H1 (cell line): ENCODE measurements around the gene CNBD2. TPM values are rescaled to one million over a fixed set of nuclear protein-coding genes. Genes with fewer than 3 reads are reported as not detected.

Experiments used
- CTCF ChIA-PET: fragments of 300-600 bp; sonication (Branson Sonifier 250); formaldehyde crosslinking; loops from one replicate; lab custom pipeline; 2021; ENCODE audit not compliant: partially characterized antibody; lab: Charles Lee
- POLR2A ChIA-PET: fragments of 300-600 bp; sonication (Branson Sonifier 250); formaldehyde crosslinking; loops from one replicate; lab custom pipeline; 2021; ENCODE audit warnings: inconsistent platforms; ENCODE audit not compliant: partially characterized antibody; lab: Charles Lee
- DNase-seq, 2 experiments: peaks; one replicate each; pipeline versions ENCODE4 v3.0.0 to v3.0.0-alpha.2; 2010 to 2022; ENCODE audit warnings: low spot score in 2 of 2, low read depth in 1 of 2, mixed read lengths in 1 of 2
- FAIRE-seq: peaks from 2 replicates; lab custom pipeline; 2011; peaks lifted over from hg19 to GRCh38; lab: Jason Lieb, UNC
- H2AFZ ChIP-seq: 2 replicates; pipeline ENCODE4 v1.8.1; 2012; ENCODE audit warnings: low read length, inconsistent platforms
- H2AK5ac ChIP-seq: 2 replicates; pipeline ENCODE4 v1.6.1; 2013; ENCODE audit warnings: low read depth, low read length
- H2BK120ac ChIP-seq: replicated peaks from 2 replicates; pipeline ENCODE3; 2013; ENCODE audit warnings: low read depth, low read length, inconsistent platforms
- H2BK12ac ChIP-seq: 2 replicates; pipeline ENCODE4 v1.6.1; 2013; ENCODE audit warnings: low read depth, low read length
- H2BK15ac ChIP-seq: 2 replicates; pipeline ENCODE4 v1.6.1; 2013; ENCODE audit warnings: low read length
- H2BK20ac ChIP-seq: 2 replicates; pipeline ENCODE4 v1.6.1; 2013; ENCODE audit warnings: low read length
- H2BK5ac ChIP-seq: 2 replicates; pipeline ENCODE4 v1.6.1; 2013; ENCODE audit warnings: low read depth, low read length
- H3K14ac ChIP-seq: 2 replicates; pipeline ENCODE4 v1.6.1; 2013; ENCODE audit warnings: inconsistent platforms; ENCODE audit not compliant: insufficient read length
- H3K18ac ChIP-seq: 2 replicates; pipeline ENCODE4 v1.6.1; 2013; ENCODE audit warnings: low read length; ENCODE audit errors: extremely low read depth
- H3K23ac ChIP-seq: 2 replicates; pipeline ENCODE4 v1.6.1; 2013; ENCODE audit warnings: inconsistent platforms; ENCODE audit not compliant: insufficient read length
- H3K23me2 ChIP-seq: 2 replicates; pipeline ENCODE4 v1.6.1; 2013; ENCODE audit warnings: low read depth, low read length
- H3K27ac ChIP-seq: 2 replicates; pipeline ENCODE4 v1.6.1; 2011; ENCODE audit warnings: low read depth, low read length, inconsistent platforms
- H3K27me3 ChIP-seq, 4 experiments: replicated peaks in 1 of 4; 1 replicate in 1 of 4; 2 replicates in 3 of 4; pipeline versions ENCODE4 v1.6.1 to v1.8.1; 2011 to 2013; ENCODE audit warnings: low read length in 3 of 4, mild to moderate bottlenecking in 3 of 4, inconsistent platforms in 2 of 4, mixed read lengths in 2 of 4, moderate library complexity in 1 of 4; ENCODE audit not compliant: control insufficient read depth in 3 of 4, insufficient read depth in 3 of 4; ENCODE audit errors: extremely low read depth in 1 of 4
- H3K36me3 ChIP-seq, 4 experiments: 2 replicates each; pipeline versions ENCODE4 v1.6.1 to v1.8.1; 2011 to 2013; ENCODE audit warnings: mild to moderate bottlenecking in 4 of 4, low read length in 3 of 4, moderate library complexity in 2 of 4, control low read depth in 1 of 4, inconsistent platforms in 1 of 4; ENCODE audit not compliant: insufficient read depth in 4 of 4, control insufficient read depth in 2 of 4
- H3K4ac ChIP-seq: replicated peaks from 2 replicates; pipeline ENCODE3; 2013; ENCODE audit warnings: low read length, low read depth, mixed read lengths, inconsistent platforms; ENCODE audit not compliant: insufficient read length
- H3K4me1 ChIP-seq, 4 experiments: replicated peaks in 1 of 4; 1 replicate in 1 of 4; 2 replicates in 3 of 4; pipeline versions ENCODE4 v1.6.1 to v1.8.1; 2011 to 2013; ENCODE audit warnings: low read length in 3 of 4, inconsistent platforms in 2 of 4, mixed read lengths in 1 of 4; ENCODE audit not compliant: insufficient read depth in 4 of 4, control insufficient read depth in 3 of 4
- H3K4me2 ChIP-seq, 2 experiments: 2 replicates each; pipeline versions ENCODE4 v1.6.1 to v1.8.1; 2011 to 2013; ENCODE audit warnings: low read depth in 2 of 2, low read length in 2 of 2, control low read depth in 1 of 2, inconsistent platforms in 1 of 2, mild to moderate bottlenecking in 1 of 2; ENCODE audit not compliant: insufficient read depth in 1 of 2
- H3K4me3 ChIP-seq, 4 experiments: fragments of 200-600, 300-600 bp in 1 of 4; sonication (generic), shearing (Covaris generic), sonication (Bioruptor Twin) in 1 of 4; 2 replicates each; pipeline versions ENCODE4 v1.5.1 to v1.8.1; 2011 to 2016; ENCODE audit warnings: low read length in 4 of 4, low read depth in 3 of 4, control low read depth in 2 of 4, inconsistent platforms in 2 of 4, mild to moderate bottlenecking in 2 of 4, mixed read lengths in 1 of 4, moderate library complexity in 1 of 4; ENCODE audit not compliant: insufficient read depth in 2 of 4; ENCODE audit errors: extremely low read depth in 1 of 4
- H3K56ac ChIP-seq: replicated peaks from 2 replicates; pipeline ENCODE3; 2013; ENCODE audit warnings: low read depth, mild to moderate bottlenecking, mixed read lengths, low read length, inconsistent platforms; ENCODE audit not compliant: insufficient read length
- H3K79me1 ChIP-seq: 2 replicates; pipeline ENCODE4 v1.6.1; 2013; ENCODE audit warnings: low read depth, low read length, control low read depth
- H3K79me2 ChIP-seq, 2 experiments: 2 replicates each; pipeline versions ENCODE4 v1.6.1 to v1.8.1; 2012 to 2013; ENCODE audit warnings: low read length in 2 of 2, mild to moderate bottlenecking in 2 of 2, inconsistent platforms in 1 of 2; ENCODE audit not compliant: insufficient read depth in 2 of 2, control insufficient read depth in 1 of 2
- H3K9ac ChIP-seq, 4 experiments: replicated peaks in 1 of 4; 1 replicate in 1 of 4; 2 replicates in 3 of 4; pipeline versions ENCODE4 v1.6.1 to v1.8.1; 2011 to 2013; ENCODE audit warnings: low read depth in 3 of 4, low read length in 3 of 4, control low read depth in 2 of 4, mild to moderate bottlenecking in 2 of 4, moderate library complexity in 2 of 4, inconsistent platforms in 1 of 4; ENCODE audit errors: extremely low read depth in 1 of 4
- H3K9me3 ChIP-seq, 2 experiments: 2 replicates each; pipeline versions ENCODE4 v1.6.1 to v1.8.1; 2012 to 2013; ENCODE audit warnings: mild to moderate bottlenecking in 2 of 2, moderate library complexity in 2 of 2, control low read depth in 1 of 2, inconsistent platforms in 1 of 2, low read depth in 1 of 2, low read length in 1 of 2, mixed read lengths in 1 of 2; ENCODE audit not compliant: insufficient read depth in 2 of 2
- H4K20me1 ChIP-seq, 2 experiments: replicated peaks in 1 of 2; 2 replicates each; pipeline versions ENCODE3 to v1.8.1; 2011 to 2013; ENCODE audit warnings: inconsistent platforms in 2 of 2, low read length in 2 of 2, mild to moderate bottlenecking in 1 of 2; ENCODE audit not compliant: insufficient read depth in 2 of 2, control insufficient read depth in 1 of 2
- H4K5ac ChIP-seq: 2 replicates; pipeline ENCODE4 v1.6.1; 2013; ENCODE audit warnings: low read length, low read depth, mixed read lengths, inconsistent platforms; ENCODE audit not compliant: insufficient read length
- H4K8ac ChIP-seq: 2 replicates; pipeline ENCODE4 v1.8.0; 2013; ENCODE audit warnings: mild to moderate bottlenecking, moderate library complexity, low read length, inconsistent platforms; ENCODE audit not compliant: insufficient read depth; ENCODE audit errors: extremely low read depth
- H4K91ac ChIP-seq: replicated peaks from 2 replicates; pipeline ENCODE3; 2013; ENCODE audit warnings: low read length, mixed read lengths, inconsistent platforms; ENCODE audit not compliant: insufficient read length
- ASH2L ChIP-seq: fragments of 200-600, 300-600 bp; sonication (generic); IDR thresholded peaks from one replicate; pipeline ENCODE4 v1.7.1; 2017; ENCODE audit warnings: low read length
- CREB1 ChIP-seq: IDR thresholded peaks from 2 replicates; pipeline ENCODE4 v1.6.1; 2012; ENCODE audit warnings: inconsistent platforms
- FOSL1 ChIP-seq: IDR thresholded peaks from 2 replicates; pipeline ENCODE4 v1.6.1; 2011; ENCODE audit warnings: mild to moderate bottlenecking, low read depth, low read length, moderate library complexity; ENCODE audit not compliant: insufficient read depth
- GABPA ChIP-seq: IDR thresholded peaks from 2 replicates; pipeline ENCODE4 v1.6.1; 2011; ENCODE audit warnings: mild to moderate bottlenecking, low read length, moderate library complexity, borderline replicate concordance; ENCODE audit not compliant: insufficient read depth
- GTF2F1 ChIP-seq: IDR thresholded peaks from 2 replicates; pipeline ENCODE4 v1.6.1; 2012; ENCODE audit warnings: low read depth, low read length, improper control_type of control experiment, borderline replicate concordance
- HDAC6 ChIP-seq: IDR thresholded peaks from one replicate; pipeline ENCODE4 v1.7.1; 2012; ENCODE audit warnings: low read depth, mild to moderate bottlenecking, inconsistent platforms, low read length, moderate library complexity
- NANOG ChIP-seq: IDR thresholded peaks from 2 replicates; pipeline ENCODE4 v1.6.1; 2011; ENCODE audit warnings: low read length, low read depth, mild to moderate bottlenecking, inconsistent platforms; ENCODE audit not compliant: insufficient read depth, poor library complexity, severe bottlenecking
- NRF1 ChIP-seq: IDR thresholded peaks from 2 replicates; pipeline ENCODE4 v1.6.1; 2011; ENCODE audit warnings: mild to moderate bottlenecking, low read depth, low read length, improper control_type of control experiment
- SRF ChIP-seq: IDR thresholded peaks from 2 replicates; pipeline ENCODE4 v1.6.1; 2011; ENCODE audit warnings: mild to moderate bottlenecking, low read depth, low read length, moderate library complexity
- polyA plus RNA-seq, 7 experiments: library from polyadenylated mRNA; depleted of rRNA in 3 of 7; stranded (reverse) in 5 of 7; unstranded in 2 of 7; fragments of >200 nt in 5 of 7; fragments of 200-250 nt in 2 of 7; gene quantifications; 1 replicate in 5 of 7; 2 replicates in 1 of 7; 4 replicates in 1 of 7; pipeline versions ENCODE4 v1.2.1 to v1.2.3, GENCODE V29; 2011 to 2013; ENCODE audit warnings: missing spikeins in 2 of 7, mixed read lengths in 2 of 7
- total RNA-seq: library from RNA; stranded (reverse); fragmentation: NEBNext Ultra II Directional; extraction: Animal tissue kit (Norgen Biotek cat#: 25700); gene quantifications from 2 replicates; pipeline ENCODE4 v1.2.1, GENCODE V29; 2021
- TF ChIP-seq, protein P1 (sequence below), 3 experiments: IDR thresholded peaks; 1 replicate in 2 of 3; 2 replicates in 1 of 3; pipeline versions ENCODE4 v1.5.1 to v1.6.1; 2011; ENCODE audit warnings: low read length in 3 of 3, mild to moderate bottlenecking in 3 of 3, inconsistent platforms in 2 of 3, low read depth in 1 of 3, moderate library complexity in 1 of 3; ENCODE audit not compliant: insufficient read depth in 1 of 3; ENCODE audit errors: control extremely low read depth in 1 of 3

CNBD2 gene
- total and polyA plus RNA-seq, 2 of the 8 experiments (the other 6 are each of a cell fraction or from before 2014, with no cell fraction given) = 2.6 to 4.5 TPM

DNA sequence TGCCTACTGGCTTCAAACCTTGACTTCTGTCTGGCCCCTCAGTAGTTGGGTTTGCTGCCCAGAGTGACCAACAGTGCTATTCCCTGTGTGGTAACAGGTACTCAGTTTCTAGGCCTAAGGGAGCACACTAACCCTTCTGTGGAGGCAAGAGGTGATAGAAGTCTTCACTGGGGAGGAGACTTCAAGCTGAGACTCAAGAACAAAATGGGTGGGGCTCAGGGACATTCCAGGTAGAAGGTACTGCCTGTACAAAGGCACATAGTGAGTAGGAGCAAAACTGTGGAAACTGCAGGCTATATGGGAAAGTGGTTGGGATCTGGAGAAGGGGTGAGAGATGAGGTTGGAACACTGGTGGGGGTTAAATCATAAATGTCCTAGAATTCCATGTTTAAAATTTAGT is 11.8 kb upstream of the CNBD2 start:
- peaks cover 5 to 18% of the 10 kb centered on the region in 2 experiments; a peak in 2 of 4 replicates for H3K79me2 ChIP-seq
- no peak overlapping the region for H3K9ac ChIP-seq
- no peak overlapping the region for H2AK5ac ChIP-seq
- H2BK12ac ChIP-seq = no peak overlapping the region
- H2BK20ac ChIP-seq = no peak overlapping the region
- no peak overlapping the region for H3K23ac ChIP-seq
- no peak overlapping the region for H2BK5ac ChIP-seq
- H3K27me3 ChIP-seq = no peaks in the 10 kb centered on the region
- H3K23me2 ChIP-seq = peaks cover 11% of the 10 kb centered on the region
- H3K36me3 ChIP-seq = no peaks in the 10 kb centered on the region
- H2AFZ ChIP-seq = no peak overlapping the region
- H4K20me1 ChIP-seq = peaks cover 3 to 5% of the 10 kb centered on the region in 2 experiments
- H3K4ac ChIP-seq = no peak overlapping the region
- 0 out of 2 replicates have a peak, but pooled peaks cover 4% of the 10 kb centered on the region for H3K79me1 ChIP-seq
- H3K4me3 ChIP-seq = no peak overlapping the region
- ChIA-PET POLR2A (no interaction called here), CTCF (interaction anchor here (1.1 to 1.8 kb wide), 2 partner anchors 11 to 159 kb away, joined by 3 to 7 read pairs; partner anchors contain the start of gene CNBD2)
- no peak overlapping the region for H4K5ac ChIP-seq
- no peak overlapping the region for H4K91ac ChIP-seq
- H3K18ac ChIP-seq = no peak overlapping the region
- no peak for FAIRE-seq
- no peak overlapping the region for H3K56ac ChIP-seq
- H2BK15ac ChIP-seq = no peak overlapping the region
- DNase-seq = no peak
- no peak overlapping the region for H4K8ac ChIP-seq
- H3K9me3 ChIP-seq = no peaks in the 10 kb centered on the region
- H3K27ac ChIP-seq = no peak overlapping the region
- peaks cover 0 to 3% (median 0%) of the 10 kb centered on the region in 4 experiments; a peak in 2 of 7 replicates for H3K4me1 ChIP-seq
- no peak overlapping the region for H3K4me2 ChIP-seq
- no peak overlapping the region for H2BK120ac ChIP-seq
- no peak overlapping the region for H3K14ac ChIP-seq
- TF ChIP-seq GABPA = no peak
- no peak for TF ChIP-seq SRF
- no peak for TF ChIP-seq CREB1
- TF ChIP-seq NRF1 = no peak
- TF ChIP-seq FOSL1 = no peak
- TF ChIP-seq NANOG = no peak
- TF ChIP-seq ASH2L = no peak
- TF ChIP-seq GTF2F1 = no peak
- TF ChIP-seq, protein P1, sequence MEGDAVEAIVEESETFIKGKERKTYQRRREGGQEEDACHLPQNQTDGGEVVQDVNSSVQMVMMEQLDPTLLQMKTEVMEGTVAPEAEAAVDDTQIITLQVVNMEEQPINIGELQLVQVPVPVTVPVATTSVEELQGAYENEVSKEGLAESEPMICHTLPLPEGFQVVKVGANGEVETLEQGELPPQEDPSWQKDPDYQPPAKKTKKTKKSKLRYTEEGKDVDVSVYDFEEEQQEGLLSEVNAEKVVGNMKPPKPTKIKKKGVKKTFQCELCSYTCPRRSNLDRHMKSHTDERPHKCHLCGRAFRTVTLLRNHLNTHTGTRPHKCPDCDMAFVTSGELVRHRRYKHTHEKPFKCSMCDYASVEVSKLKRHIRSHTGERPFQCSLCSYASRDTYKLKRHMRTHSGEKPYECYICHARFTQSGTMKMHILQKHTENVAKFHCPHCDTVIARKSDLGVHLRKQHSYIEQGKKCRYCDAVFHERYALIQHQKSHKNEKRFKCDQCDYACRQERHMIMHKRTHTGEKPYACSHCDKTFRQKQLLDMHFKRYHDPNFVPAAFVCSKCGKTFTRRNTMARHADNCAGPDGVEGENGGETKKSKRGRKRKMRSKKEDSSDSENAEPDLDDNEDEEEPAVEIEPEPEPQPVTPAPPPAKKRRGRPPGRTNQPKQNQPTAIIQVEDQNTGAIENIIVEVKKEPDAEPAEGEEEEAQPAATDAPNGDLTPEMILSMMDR (IDR thresholded peaks at IDR 0.05; ENCODE audit: control extremely low read depth in 1 of 3, insufficient read depth in 1 of 3, low read depth in 1 of 3, low read length in 3 of 3) = no peak
- TF ChIP-seq HDAC6 = no peak
